HT1080 (cell line): ENCODE results near the gene TMTC4. TPM values are rescaled to one million over a fixed set of nuclear protein-coding genes. Genes with fewer than 3 reads are reported as not detected.
A peak's percentile ranks its signal among the peaks of the same experiment; 100 is the strongest.
"Not testable (repeated sequence)": the region's sequence is repeated elsewhere in the genome, so short reads cannot be mapped to it uniquely, and the experiment has no call there.

ENCODE experiments used
- DNase-seq: peaks from one replicate; pipeline ENCODE4 v3.0.0-alpha.2; 2015; ENCODE audit warnings: low read depth
- polyA plus RNA-seq, 2 experiments: library from polyadenylated mRNA; depleted of rRNA; stranded (reverse); fragments of >200 nt; gene quantifications; 2 replicates each; pipeline ENCODE4 v1.2.3, GENCODE V29; 2015
- total RNA-seq: library from RNA; depleted of rRNA; stranded (reverse); fragments of >200 nt; shearing (Covaris generic); gene quantifications from 2 replicates; pipeline ENCODE4 v1.2.3, GENCODE V29; 2014; rRNA removed

Gene TMTC4, protein sequence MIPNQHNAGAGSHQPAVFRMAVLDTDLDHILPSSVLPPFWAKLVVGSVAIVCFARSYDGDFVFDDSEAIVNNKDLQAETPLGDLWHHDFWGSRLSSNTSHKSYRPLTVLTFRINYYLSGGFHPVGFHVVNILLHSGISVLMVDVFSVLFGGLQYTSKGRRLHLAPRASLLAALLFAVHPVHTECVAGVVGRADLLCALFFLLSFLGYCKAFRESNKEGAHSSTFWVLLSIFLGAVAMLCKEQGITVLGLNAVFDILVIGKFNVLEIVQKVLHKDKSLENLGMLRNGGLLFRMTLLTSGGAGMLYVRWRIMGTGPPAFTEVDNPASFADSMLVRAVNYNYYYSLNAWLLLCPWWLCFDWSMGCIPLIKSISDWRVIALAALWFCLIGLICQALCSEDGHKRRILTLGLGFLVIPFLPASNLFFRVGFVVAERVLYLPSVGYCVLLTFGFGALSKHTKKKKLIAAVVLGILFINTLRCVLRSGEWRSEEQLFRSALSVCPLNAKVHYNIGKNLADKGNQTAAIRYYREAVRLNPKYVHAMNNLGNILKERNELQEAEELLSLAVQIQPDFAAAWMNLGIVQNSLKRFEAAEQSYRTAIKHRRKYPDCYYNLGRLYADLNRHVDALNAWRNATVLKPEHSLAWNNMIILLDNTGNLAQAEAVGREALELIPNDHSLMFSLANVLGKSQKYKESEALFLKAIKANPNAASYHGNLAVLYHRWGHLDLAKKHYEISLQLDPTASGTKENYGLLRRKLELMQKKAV
- total RNA-seq: 12.2 and 16.8 TPM in 2 replicates
- polyA plus RNA-seq (2015; cell fraction: cytosol; rRNA removed): 15.9 and 16.2 TPM in 2 replicates
- 23.6 and 31.7 TPM in 2 replicates for polyA plus RNA-seq (2015; cell fraction: nucleus; rRNA removed)

DNA sequence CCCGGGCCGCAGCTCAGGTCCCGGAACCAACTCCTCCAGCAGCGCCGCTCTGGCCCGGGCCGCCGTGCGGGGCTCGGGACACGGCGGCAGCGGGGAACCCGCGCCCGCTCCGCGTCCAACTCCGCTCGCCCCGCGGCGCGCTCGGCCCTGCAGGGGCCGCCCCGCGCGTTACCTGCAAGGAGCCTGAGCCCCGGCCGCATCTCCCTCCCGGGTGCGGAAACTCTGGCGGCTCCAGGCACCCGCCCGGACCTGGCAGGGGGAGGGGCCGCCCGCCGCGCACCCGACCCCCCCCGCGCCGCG lies at the start of gene TMTC4:
Gene TMTC4, minus strand, starts transcription at position 224 of the 300 bp plus-strand sequence. CDS start 4,433 bp downstream, outside the sequence.
- peak; percentile 11 for DNase-seq

DNA sequence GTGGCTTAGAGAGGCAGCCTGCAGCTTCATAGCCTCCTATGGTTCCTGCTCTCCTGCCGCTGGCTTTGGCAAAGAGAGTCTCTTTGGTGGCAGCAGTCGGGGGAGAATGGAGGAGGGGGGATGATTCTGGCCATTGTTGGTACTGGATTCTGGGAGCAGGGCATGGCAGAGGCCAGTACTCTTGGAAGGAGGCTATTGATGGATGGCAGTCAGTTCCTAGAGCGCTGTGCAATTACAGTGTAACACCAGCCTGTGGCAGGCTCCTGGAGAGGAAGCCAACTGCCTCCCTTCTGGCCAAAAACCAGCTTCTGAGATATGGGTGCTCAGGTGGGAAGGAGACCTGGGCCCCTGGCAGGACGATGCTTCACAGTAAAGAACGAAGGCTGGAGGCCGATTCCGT lies 47.9 kb upstream of the TMTC4 start:
- no peak for DNase-seq

GRCh38 chr13:100721885-100722512 lies 47.4 kb upstream of the TMTC4 start:
- peak; percentile 48 for DNase-seq

DNA sequence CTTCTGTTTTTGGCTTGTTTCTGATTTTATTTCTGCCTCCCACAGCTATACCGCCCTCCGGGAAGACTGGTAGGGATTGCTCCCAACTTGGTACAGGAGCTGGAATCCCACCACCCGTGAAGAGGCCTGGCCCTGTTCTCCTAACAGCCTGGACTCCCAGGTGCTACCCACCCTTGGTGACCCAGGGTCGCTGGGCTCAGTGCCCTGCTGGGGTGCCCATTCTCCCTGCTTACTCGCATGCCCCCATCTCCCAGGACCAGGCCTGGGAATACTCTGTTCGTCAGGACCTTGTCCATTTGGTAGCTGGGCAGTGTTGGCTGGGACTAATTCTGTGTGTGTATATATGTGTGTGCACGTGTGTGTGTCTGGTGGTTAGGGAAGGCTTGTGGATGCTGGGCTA lies 41.0 kb upstream of the TMTC4 start:
- no peak for DNase-seq

DNA sequence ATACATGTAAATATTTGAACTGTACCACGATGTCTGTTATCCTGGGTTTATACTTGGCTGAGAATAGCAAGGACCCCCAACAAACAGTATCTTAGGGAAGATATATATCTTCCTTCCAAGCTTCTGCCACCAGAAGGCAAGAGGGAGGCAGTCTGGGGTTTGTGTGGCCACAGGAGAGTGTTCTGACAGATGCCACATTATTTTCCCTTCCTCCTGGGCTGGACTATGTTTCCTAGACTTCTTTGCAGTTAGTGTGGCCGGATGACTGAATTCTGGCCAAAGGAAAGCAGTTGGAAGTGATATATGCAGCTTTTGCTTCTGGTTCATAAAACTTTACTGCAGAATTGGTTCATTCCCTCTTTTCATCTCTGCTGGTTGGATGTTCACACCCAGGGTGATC lies 39.9 kb upstream of the TMTC4 start:
- no peak for DNase-seq

GRCh38 chr13:100710176-100710575 lies 35.6 kb upstream of the TMTC4 start:
- no peak for DNase-seq

DNA sequence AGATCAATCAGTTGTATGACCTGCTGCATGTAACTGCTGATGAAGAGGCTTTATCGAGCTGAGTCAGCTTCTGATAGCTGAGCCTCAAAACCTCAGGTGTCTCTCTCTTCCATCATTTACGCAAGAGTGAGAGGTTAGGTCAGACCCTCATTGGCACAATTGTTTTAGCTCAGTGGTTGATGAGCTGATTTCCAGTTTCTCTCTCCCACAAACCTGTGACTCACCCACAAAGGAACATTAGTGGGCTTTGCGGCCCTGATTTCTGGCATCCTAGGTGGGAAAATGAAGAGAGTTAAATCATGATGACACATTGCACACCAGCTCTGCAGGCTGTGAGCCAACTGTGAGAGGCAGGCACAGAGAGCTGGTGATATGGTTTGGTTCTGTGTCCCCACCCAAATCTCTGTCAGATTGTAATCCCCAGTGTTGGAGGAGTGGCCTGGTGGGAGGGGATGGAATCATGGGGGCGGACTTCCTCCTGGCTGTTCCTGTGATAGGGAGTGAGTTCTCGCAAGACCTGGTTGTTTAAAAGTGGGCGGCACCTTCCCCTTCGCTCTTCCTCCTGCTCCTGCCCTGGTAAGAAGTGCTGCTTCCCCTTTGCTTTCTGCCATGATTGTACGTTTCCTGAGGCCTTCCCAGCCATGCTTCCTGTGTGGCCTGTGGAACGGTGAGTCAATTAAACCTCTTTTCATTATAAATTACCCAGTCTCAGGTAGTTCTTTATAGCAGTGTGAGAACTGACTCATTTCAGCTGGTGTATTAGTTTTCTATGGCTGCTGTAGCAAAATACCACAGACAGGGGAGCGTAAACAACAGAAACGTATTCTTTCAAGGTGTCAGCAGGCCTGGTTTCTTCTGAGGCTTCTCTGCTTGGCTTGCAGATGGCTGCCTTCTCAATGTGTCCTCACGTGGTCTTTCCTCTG lies 33.5 kb upstream of the TMTC4 start:
- peak; percentile 92 for DNase-seq

DNA sequence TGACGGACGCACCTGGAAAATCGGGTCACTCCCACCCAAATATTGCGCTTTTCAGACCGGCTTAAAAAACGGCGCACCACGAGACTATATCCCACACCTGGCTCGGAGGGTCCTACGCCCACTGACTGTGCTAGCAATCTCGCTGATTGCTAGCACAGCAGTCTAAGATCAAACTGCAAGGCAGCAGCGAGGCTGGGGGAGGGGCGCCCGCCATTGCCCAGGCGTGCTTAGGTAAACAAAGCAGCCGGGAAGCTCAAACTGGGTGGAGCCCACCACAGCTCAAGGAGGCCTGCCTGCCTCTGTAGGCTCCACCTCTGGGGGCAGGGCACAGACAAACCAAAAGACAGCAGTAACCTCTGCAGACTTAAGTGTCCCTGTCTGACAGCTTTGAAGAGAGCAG lies 23.7 kb upstream of the TMTC4 start:
- DNase-seq: not testable (repeated sequence)

DNA sequence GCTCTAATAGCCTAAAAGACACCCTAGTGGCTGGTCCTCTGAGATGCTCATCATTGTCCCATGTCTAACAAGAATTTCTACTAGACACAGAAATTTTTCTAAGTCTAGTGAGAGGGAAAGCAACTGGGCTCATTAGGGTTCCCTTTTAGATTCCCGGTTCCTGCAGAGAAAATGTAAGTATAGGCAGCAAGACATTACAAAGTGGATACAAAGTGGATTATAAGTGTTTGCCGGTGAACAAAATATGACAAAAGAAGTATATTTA lies 20.8 kb upstream of the TMTC4 start:
- DNase-seq: no peak

DNA sequence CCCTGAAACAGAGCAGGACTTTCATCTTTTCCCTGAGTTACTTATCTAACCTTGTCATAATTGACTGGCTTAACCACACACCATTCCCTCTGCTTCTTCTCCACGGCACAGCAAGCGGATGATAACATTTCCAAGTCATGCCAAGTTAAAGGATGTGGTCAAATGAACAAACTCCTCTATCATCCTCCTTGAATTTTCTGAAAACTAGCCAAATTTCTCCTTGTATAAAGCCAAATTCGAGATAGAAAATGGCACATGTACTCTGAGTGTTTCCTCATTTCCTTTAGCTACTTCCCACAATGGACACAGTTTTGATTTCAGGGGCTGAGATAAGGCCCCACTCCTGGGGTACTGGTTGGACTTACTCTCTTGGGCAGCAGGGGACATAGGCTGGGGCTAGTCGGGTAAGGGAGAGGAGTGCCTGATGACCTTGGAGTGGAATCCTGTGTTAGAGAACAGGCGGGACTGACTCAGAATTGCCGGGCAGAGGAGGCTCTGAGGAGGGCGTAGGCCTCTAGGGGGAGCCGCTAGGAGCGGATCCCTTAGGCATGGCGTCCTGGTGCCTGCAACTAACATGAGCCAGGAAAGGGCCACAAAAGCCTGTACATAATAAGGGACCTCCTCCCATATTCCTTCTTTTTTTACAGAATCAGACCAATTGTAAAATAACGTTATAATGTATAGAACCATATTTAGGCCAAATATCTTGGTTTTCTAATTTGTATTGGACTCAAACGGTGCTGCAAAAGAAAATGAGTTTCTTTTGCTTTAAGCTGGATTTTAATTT lies 20.3 kb upstream of the TMTC4 start:
- DNase-seq: peak; percentile 91

DNA sequence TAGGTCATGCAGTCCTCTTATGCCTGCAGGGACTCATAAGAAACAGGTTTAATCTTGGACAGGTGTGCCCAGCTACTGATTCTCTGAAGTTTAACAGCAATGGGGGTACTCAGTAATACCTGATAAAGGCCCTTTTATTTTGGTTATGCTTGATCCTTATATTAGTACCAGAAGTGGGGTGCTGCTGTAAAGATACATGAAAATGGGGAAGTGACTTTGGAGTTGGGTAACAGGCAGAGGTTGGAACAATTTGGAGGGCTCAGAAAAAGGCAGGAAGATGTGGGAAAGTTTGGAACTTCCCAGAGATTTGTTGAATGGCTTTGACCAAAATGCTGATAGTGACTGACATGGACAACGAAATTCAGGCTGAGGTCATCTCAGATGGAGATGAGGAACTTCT lies 14.6 kb upstream of the TMTC4 start:
- DNase-seq: no peak

DNA sequence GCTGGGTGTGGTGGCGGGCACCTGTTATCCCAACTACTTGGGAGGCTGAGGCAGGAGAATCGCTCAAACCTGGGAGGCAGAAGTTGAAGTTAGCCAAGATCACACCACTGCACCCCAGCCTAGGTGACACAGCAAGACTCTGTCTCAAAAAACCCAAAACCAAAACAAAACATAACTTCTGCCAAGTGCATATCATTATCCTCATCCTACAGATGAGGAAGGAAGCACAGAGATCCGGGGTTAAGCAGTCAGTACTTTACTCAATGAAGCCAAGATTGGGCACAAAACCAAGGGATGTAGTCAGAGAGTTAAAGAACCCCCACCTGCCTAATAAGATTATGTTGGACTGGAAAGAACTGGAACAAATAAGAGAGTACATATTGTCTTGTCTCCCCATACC lies 5.5 kb upstream of the TMTC4 start:
- DNase-seq: no peak

DNA sequence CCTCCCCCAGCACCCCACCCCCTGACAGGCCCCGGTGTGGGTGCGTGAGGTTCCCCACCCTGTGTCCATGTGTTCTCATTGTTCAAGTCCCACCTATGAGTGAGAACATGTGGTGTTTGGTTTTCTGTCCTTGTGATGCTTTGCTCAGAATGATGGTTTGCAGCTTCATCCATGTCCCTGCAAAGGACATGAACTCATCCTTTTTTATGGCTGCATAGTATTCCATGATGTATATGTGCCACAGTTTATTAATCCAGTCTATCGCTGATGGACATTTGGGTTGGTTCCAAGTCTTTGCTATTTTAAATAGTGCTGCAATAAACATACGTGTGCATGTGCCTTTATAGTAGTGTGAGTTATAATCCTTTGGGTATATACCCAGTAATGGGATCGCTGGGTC lies 2.5 kb upstream of the TMTC4 start:
- DNase-seq: not testable (repeated sequence)

DNA sequence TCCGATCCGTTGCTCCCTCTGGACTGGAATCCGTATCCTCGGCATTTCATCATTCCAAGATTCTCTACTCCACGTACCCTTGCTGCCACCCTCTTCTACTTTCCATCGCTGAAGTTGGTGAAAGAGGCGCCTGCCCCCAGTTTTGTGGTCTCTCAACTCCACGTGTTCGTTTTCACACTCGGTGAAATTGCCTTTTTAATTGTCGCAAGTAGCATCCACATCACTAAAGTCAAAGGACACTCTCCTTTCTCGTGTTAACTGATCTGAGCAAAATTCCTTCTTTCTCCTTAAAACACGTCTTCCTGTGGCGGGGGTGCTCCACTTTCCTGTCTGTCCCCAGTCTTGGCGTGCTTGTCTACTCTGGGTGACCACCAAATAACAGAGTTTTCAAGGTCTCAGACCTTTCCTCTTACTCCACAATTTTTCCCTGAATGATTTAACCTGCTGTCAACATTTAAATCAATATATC lies 1.1 kb upstream of the TMTC4 start:
- no peak for DNase-seq

GRCh38 chr13:100674872-100675660 lies 471 bp upstream of the TMTC4 start:
- DNase-seq: peak; percentile 96

GRCh38 chr13:100673713-100674571 lies 653 bp downstream of the TMTC4 start:
- DNase-seq: peak; percentile 89

DNA sequence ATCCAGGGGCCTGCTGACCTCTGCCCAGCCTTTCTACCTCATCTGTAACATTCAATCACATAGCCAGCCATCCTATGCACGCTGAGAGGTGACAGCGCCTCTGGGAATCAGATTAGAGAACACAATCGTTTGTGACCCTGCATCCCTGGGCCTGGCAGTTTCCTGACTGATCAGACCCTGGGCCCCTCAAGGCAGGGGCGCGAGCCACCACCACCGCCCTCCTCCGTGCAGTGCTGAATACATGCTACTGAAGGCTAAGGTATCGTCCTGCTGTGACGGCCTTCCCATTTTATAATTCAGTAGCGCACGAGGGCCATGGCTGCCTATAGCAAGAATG lies 1.3 kb downstream of the TMTC4 start:
- DNase-seq: no peak

- no peak for DNase-seq
These were observed 3.0 kb downstream of the TMTC4 start for GRCh38 chr13:100671389-100672182.
